ENCODE measurements around the gene LSR. TPM values are rescaled to one million over a fixed set of nuclear protein-coding genes. Genes with fewer than 3 reads are reported as not detected.
"Not testable (repeated sequence)": the region's sequence is repeated elsewhere in the genome, so short reads cannot be mapped to it uniquely, and the experiment has no call there.

Gene LSR
- total RNA-seq, 5 donors from 2014 or later (not counting 1 experiment from before 2014, with no cell fraction given) = 36.8 to 64.9 (median 57.4) TPM

- H3K9me3 ChIP-seq = no peaks in the 10 kb centered on the region
- ChIA-PET POLR2A (interaction anchor here (0.5 to 0.7 kb wide), 3 partner anchors 9 to 65 kb away, joined by 3 to 8 read pairs (median 7); no protein-coding TSS in a partner anchor), CTCF (no interaction called here)
- no peak overlapping the region for H3K4me3 Mint-ChIP-seq
- no peaks in the 10 kb centered on the region for H3K27me3 Mint-ChIP-seq
- H3K27ac ChIP-seq (ENCODE audit: low read length) = peak overlapping the region; percentile 35
- WGBS (ENCODE audit: insufficient coverage) = 68% methylated on average over 2 of the region's 3 CpGs
- peaks cover 18 to 58% of the 10 kb centered on the region in 2 experiments for H3K4me1 ChIP-seq (ENCODE audit: control insufficient read depth in 1 of 2, extremely low read depth in 1 of 2, insufficient read depth in 2 of 2, low read length in 2 of 2)
- H3K36me3 Mint-ChIP-seq = peaks cover 6% of the 10 kb centered on the region
- H3K27me3 ChIP-seq (replicated peaks in 1 of 2; ENCODE audit: control insufficient read depth in 2 of 2, extremely low read depth in 1 of 2, insufficient read depth in 2 of 2, low read length in 1 of 2) = no peaks in the 10 kb centered on the region
- no peaks in the 10 kb centered on the region for H3K36me3 ChIP-seq (ENCODE audit: control insufficient read depth in 2 of 2, extremely low read depth in 1 of 2, insufficient read depth in 1 of 2, low read length in 1 of 2)
- peaks cover 45 to 72% (median 68%) of the 10 kb centered on the region in 3 donors for H3K4me1 Mint-ChIP-seq
- ATAC-seq (replicated peaks in 1 of 4) (no peak), DNase-seq (peak in 21 of 35 experiments; percentile 22 to 63 (median 32))
- H3K27ac Mint-ChIP-seq = peak overlapping the region; percentile 94 to 99
- H3K9me3 Mint-ChIP-seq = peaks cover 0 to 12% (median 0%) of the 10 kb centered on the region in 3 donors
- H3K4me3 ChIP-seq (ENCODE audit: control insufficient read depth in 1 of 2, extremely low read depth in 1 of 2, low read length in 1 of 2) = no peak overlapping the region
Observed at GRCh38 chr19:35216833-35217648, 31.8 kb upstream of the LSR start.

GRCh38 chr19:35217649-35217990 is 31.2 kb upstream of the LSR start:
- Mint-ChIP-seq H3K9me3 (peaks cover 0 to 12% (median 0%) of the 10 kb centered on the region in 3 donors), H3K4me1 (peaks cover 44 to 71% (median 62%) of the 10 kb centered on the region in 3 donors), H3K27me3 (no peaks in the 10 kb centered on the region), H3K27ac (peak overlapping the region; percentile 32 to 71), H3K4me3 (no peak overlapping the region), H3K36me3 (peaks cover 6% of the 10 kb centered on the region)
- Histone ChIP-seq H3K4me3 (ENCODE audit: control insufficient read depth in 1 of 2, extremely low read depth in 1 of 2, low read length in 1 of 2) (no peak overlapping the region), H3K27me3 (replicated peaks in 1 of 2; ENCODE audit: control insufficient read depth in 2 of 2, extremely low read depth in 1 of 2, insufficient read depth in 2 of 2, low read length in 1 of 2) (no peaks in the 10 kb centered on the region), H3K36me3 (ENCODE audit: control insufficient read depth in 2 of 2, extremely low read depth in 1 of 2, insufficient read depth in 1 of 2, low read length in 1 of 2) (no peaks in the 10 kb centered on the region), H3K9me3 (no peaks in the 10 kb centered on the region), H3K4me1 (ENCODE audit: control insufficient read depth in 1 of 2, extremely low read depth in 1 of 2, insufficient read depth in 2 of 2, low read length in 2 of 2) (peaks cover 12 to 55% of the 10 kb centered on the region in 2 experiments), H3K27ac (ENCODE audit: low read length) (no peak overlapping the region)
- DNase-seq (no peak), ATAC-seq (replicated peaks in 1 of 4) (no peak)
- CTCF ChIA-PET = interaction anchor here in 1 of 2 donors (0.5 kb wide), 1 partner anchor 258 kb away, joined by 4 read pairs; no protein-coding TSS in a partner anchor
- POLR2A ChIA-PET = interaction anchor here in 1 of 2 donors (0.7 kb wide), 1 partner anchor 8 kb away, joined by 8 read pairs; no protein-coding TSS in a partner anchor

GRCh38 chr19:35219008-35219407 is 29.8 kb upstream of the LSR start:
- H3K27me3 ChIP-seq (replicated peaks in 1 of 2; ENCODE audit: control insufficient read depth in 2 of 2, extremely low read depth in 1 of 2, insufficient read depth in 2 of 2, low read length in 1 of 2) = no peaks in the 10 kb centered on the region
- Mint-ChIP-seq H3K27me3 (no peaks in the 10 kb centered on the region), H3K9me3 (peaks cover 0 to 12% (median 0%) of the 10 kb centered on the region in 3 donors), H3K4me3 (no peak overlapping the region), H3K36me3 (peaks cover 6% of the 10 kb centered on the region), H3K4me1 (peaks cover 44 to 68% (median 61%) of the 10 kb centered on the region in 3 donors), H3K27ac (no peak overlapping the region)
- no peaks in the 10 kb centered on the region for H3K36me3 ChIP-seq (ENCODE audit: control insufficient read depth in 2 of 2, extremely low read depth in 1 of 2, insufficient read depth in 1 of 2, low read length in 1 of 2)
- no peak for ATAC-seq (replicated peaks in 1 of 4)
- no peaks in the 10 kb centered on the region for H3K9me3 ChIP-seq
- CTCF ChIA-PET = no interaction called here
- no peak overlapping the region for H3K4me3 ChIP-seq (ENCODE audit: control insufficient read depth in 1 of 2, extremely low read depth in 1 of 2, low read length in 1 of 2)
- H3K4me1 ChIP-seq (ENCODE audit: control insufficient read depth in 1 of 2, extremely low read depth in 1 of 2, insufficient read depth in 2 of 2, low read length in 2 of 2) = peaks cover 6 to 51% of the 10 kb centered on the region in 2 experiments
- POLR2A ChIA-PET = no interaction called here
- no peak overlapping the region for H3K27ac ChIP-seq (ENCODE audit: low read length)
- no peak for DNase-seq
- WGBS (ENCODE audit: insufficient coverage) = no CpG with 5 or more reads among the region's 1 CpG

GRCh38 chr19:35220315-35220921 is 28.4 kb upstream of the LSR start:
- H3K36me3 ChIP-seq (ENCODE audit: control insufficient read depth in 2 of 2, extremely low read depth in 1 of 2, insufficient read depth in 1 of 2, low read length in 1 of 2) = no peaks in the 10 kb centered on the region
- peak overlapping the region; percentile 73 to 77 for H3K27ac Mint-ChIP-seq
- H3K4me3 ChIP-seq (ENCODE audit: control insufficient read depth in 1 of 2, extremely low read depth in 1 of 2, low read length in 1 of 2) = no peak overlapping the region
- H3K27me3 ChIP-seq (replicated peaks in 1 of 2; ENCODE audit: control insufficient read depth in 2 of 2, extremely low read depth in 1 of 2, insufficient read depth in 2 of 2, low read length in 1 of 2) = no peaks in the 10 kb centered on the region
- WGBS (ENCODE audit: insufficient coverage) = 71% methylated on average over 1 of the region's 3 CpGs
- no peak overlapping the region for H3K4me3 Mint-ChIP-seq
- no peaks in the 10 kb centered on the region for H3K9me3 ChIP-seq
- H3K9me3 Mint-ChIP-seq = peaks cover 0 to 12% (median 0%) of the 10 kb centered on the region in 3 donors
- peaks cover 0 to 45% of the 10 kb centered on the region in 2 experiments for H3K4me1 ChIP-seq (ENCODE audit: control insufficient read depth in 1 of 2, extremely low read depth in 1 of 2, insufficient read depth in 2 of 2, low read length in 2 of 2)
- H3K4me1 Mint-ChIP-seq = peaks cover 32 to 59% (median 52%) of the 10 kb centered on the region in 3 donors
- H3K36me3 Mint-ChIP-seq = peaks cover 6% of the 10 kb centered on the region
- no peaks in the 10 kb centered on the region for H3K27me3 Mint-ChIP-seq
- no peak overlapping the region for H3K27ac ChIP-seq (ENCODE audit: low read length)
- CTCF ChIA-PET = interaction anchor here (0.7 kb wide), 2 partner anchors 18 to 19 kb away, joined by 3 read pairs; no protein-coding TSS in a partner anchor
- peak in 3 of 4 experiments; percentile 25 to 67 (median 33) for ATAC-seq (replicated peaks in 1 of 4)
- DNase-seq = no peak
- POLR2A ChIA-PET = no interaction called here

GRCh38 chr19:35220973-35221590 is 27.7 kb upstream of the LSR start:
- H3K4me1 ChIP-seq (ENCODE audit: control insufficient read depth in 1 of 2, extremely low read depth in 1 of 2, insufficient read depth in 2 of 2, low read length in 2 of 2) = peaks cover 0 to 42% of the 10 kb centered on the region in 2 experiments
- H3K4me3 ChIP-seq (ENCODE audit: control insufficient read depth in 1 of 2, extremely low read depth in 1 of 2, low read length in 1 of 2); H3K27ac ChIP-seq (ENCODE audit: low read length); H3K4me3 Mint-ChIP-seq; POLR2A ChIA-PET; ATAC-seq (replicated peaks in 1 of 4); H3K27me3 Mint-ChIP-seq; H3K36me3 Mint-ChIP-seq; H3K27me3 ChIP-seq (replicated peaks in 1 of 2; ENCODE audit: control insufficient read depth in 2 of 2, extremely low read depth in 1 of 2, insufficient read depth in 2 of 2, low read length in 1 of 2); H3K9me3 ChIP-seq; H3K36me3 ChIP-seq (ENCODE audit: control insufficient read depth in 2 of 2, extremely low read depth in 1 of 2, insufficient read depth in 1 of 2, low read length in 1 of 2): not testable (repeated sequence)
- DNase-seq = peak in 1 of 35 experiments; percentile 3
- Mint-ChIP-seq H3K27ac (peak overlapping the region; percentile 73 to 77), H3K9me3 (peaks cover 0 to 12% (median 0%) of the 10 kb centered on the region in 3 donors), H3K4me1 (peaks cover 25 to 58% (median 49%) of the 10 kb centered on the region in 3 donors)
- 100% methylated on average over 2 of the region's 4 CpGs for WGBS (ENCODE audit: insufficient coverage)
- CTCF ChIA-PET = interaction anchor here in 1 of 2 donors (0.7 kb wide), 1 partner anchor 17 kb away, joined by 3 read pairs; no protein-coding TSS in a partner anchor

Measured in T-cell (primary cell).